ENCODE results near the gene COMMD8. TPM values are rescaled to one million over a fixed set of nuclear protein-coding genes. Genes with fewer than 3 reads are reported as not detected.

Gene COMMD8
- total RNA-seq, 1 donor from 2014 or later, result 13.8 TPM

Other genes with a start within 250 kb of the COMMD8 start
- gene ATP10D, start 21.6 kb upstream of the COMMD8 start, total RNA-seq, result 32.4 TPM